GM21619 (cell line): ENCODE data around the gene AHRR.
"Not testable (repeated sequence)": the region's sequence is repeated elsewhere in the genome, so short reads cannot be mapped to it uniquely, and the experiment has no call there.

Experiments
- ATAC-seq: cut with Tn5 transposase; IDR thresholded peaks from one replicate; pipeline ENCODE4 v1.9.1; 2021; ENCODE audit not compliant: unreplicated experiment

The AHRR gene

DNA sequence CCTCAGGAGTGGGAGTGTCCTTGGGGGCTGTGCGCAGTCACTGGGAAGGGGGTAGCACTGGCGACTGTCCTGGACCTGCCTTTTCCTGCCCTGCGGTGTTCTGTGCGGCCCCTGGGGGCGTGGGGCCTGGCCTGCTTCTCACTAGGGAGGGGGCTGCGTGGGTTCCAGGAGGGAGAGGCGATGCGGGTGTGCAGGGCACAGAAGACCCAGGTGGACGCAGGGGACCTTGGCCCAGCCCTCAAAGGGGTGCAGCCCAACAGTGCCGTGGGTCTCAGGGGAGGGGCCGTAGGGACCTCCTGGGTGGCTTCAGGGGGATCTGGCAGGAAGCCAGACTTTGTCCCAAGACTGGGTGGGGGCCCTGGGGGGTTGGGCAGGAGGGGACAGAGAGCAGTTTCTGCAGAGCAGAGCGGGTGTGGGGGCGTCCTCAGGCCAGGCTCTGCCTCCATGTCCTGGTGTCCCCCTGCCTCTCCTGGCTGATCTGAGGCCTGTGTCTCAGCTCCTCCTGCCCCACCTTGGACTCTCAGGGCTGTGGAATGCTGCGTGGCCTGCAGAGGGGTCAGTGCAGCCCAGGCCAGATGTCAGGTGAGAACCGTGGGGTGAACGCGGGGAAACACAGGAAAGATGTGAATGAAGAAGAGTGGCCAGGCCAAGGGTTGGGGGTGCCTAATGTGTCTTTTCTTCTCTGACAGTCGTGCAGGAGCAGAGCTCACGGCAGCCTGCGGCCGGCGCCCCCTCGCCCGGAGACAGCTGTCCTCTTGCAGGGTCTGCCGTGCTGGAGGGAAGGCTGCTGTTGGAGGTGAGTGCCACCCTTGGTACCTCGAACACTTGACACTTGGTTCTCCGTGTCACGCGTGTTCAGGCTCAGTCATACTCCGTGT is 54.6 kb downstream of the AHRR start:
- ATAC-seq: no peak

DNA sequence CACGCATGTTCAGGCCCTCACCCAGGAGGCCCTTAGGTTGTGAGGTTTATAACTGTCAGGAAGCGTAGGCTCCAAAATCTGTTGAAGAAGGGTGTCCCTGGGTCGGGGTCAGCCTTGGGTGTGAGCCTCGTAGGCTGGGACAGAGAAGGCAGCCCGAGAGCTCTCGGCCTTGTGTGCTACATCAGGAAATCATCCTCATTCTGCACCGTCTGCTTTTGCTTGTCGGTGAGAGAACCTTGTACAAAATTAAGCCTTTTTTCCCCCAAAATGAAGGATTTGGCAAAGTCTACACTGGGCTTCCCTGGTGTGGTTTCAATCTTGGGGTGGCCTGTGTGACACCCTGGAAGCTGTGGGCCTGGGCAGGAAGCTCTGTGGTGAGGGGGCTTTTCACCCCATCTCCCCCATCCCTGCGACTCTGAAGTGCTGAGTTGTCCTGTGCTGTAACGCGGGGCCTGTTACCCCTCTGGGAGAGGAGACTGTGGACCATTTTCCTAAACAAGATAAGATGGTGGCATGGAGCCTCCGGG is 55.3 kb downstream of the AHRR start:
- ATAC-seq: no peak

DNA sequence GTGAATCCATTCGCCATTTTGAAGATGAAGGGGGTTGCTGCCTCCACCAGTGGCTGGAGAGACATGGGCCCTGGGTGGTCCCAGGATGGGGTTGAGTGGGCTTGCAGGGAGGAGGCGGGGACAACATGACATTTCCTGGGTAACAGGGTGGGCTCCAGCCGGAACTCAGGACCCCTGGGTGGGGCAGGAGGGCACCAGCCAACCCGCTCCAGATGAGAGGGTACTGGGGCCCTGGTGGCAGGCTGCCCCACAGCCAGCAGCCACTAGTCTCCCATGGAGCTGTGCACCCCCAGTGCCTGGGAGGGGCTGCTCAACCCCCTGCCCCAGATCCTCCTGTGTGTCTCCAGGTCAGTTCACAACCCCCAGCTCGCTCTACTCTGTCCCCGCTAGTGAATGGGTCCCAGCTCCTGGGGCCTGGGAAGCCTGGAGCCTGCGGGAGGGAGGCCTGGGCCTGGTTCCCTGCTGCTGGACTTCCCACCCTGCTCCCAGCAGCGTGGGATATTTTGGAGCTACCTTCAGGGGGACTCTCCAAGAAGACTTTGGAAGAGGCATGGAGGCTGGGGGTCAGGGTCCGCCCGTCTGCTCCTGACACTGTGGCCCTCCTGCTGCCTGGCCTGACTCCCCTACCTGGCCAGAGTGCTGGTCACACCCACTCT is 55.9 kb downstream of the AHRR start:
- no peak for ATAC-seq

DNA sequence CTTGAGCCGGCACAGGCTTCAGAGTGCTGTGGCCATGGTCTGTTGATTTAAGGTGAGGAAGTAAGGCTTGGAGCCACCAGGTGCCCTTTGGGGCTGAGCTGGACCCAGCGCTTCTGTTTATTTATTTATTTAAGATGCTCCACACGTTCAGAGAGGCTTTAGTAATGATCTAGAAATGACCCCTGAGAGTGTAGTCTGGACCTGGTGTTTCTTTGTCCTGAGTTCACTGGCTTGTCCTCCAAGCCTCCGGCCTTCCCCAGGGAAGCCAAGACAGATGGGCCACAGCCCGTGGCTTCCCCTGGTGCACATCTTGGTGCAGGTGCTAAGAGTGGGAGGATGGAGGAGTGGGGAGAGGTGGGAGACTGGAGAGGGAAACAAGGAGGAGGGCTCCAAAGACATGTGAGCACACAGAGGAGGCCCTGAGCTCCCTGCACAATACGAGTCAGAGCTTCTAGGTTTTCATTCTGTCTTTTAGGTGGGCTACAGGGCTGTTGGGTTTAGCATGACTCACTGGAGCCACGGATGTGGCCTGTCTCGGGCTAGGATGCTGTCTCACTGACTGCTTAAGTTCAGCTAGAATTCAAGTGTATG is 56.9 kb downstream of the AHRR start:
- ATAC-seq: no peak

DNA sequence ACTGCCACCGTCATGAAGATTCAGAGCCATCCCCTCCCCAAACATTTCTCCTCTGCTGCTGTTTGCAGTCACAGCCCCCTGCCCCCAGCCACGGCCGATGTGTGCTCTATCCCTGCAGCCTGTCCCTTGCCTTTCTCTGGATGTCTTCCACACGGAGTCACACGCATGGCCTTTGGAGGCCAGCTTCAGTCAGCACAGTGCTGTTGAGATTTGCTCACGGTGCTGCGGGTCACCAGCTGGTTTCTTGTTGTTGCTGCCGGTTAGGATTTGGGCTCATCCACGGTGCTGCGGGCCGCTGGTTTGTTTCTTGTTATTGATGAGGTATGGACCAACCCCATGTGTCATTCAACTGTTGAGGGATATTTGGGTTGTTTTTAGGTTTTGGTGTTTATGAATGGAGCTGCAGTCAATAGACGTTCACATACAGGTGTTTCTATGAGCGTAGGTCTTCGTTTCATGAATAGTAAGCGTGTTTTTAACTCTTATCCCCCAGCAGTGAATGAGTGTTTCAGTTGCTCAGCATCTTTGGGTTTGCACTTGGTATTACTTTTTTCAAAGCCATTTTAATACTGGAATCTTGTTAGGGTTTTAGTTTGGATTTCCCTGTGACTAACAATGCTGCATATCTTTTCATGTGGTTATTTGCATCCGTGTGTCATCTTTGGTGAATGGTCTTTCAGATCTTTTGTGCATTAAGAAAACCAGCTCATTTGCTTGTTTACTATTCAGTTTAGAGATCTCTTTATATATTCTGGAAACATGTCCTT is 57.6 kb downstream of the AHRR start:
- ATAC-seq: no peak

DNA sequence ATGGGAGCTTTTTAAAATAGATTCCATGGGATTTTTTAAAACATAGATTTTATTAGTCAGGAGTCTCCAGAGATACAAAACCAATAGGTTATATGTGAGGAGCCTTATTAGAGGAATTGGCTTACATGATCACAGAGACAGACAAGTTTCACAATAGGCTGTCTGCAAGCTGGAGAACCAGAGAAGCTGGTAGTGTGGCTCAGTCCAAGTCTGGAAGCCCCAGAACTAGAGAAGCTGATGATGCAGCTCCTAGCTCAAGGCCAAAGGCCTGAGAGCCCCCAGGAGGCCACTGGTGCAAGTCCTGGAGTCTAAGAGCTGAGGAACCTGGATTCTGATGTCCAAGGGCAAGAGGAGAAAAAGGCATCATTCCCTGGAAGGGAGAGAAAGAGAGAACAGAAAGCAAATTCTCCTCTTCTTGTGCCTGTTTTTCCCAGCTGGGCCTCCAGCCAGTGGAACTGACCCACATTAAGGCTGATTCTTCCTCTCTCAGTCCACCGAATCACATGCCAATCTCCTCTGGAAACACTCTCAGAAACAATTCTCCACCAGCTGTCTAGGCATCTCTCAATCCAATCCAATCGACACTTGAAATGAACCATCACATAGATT is 59.3 kb downstream of the AHRR start:
- ATAC-seq: no peak

DNA sequence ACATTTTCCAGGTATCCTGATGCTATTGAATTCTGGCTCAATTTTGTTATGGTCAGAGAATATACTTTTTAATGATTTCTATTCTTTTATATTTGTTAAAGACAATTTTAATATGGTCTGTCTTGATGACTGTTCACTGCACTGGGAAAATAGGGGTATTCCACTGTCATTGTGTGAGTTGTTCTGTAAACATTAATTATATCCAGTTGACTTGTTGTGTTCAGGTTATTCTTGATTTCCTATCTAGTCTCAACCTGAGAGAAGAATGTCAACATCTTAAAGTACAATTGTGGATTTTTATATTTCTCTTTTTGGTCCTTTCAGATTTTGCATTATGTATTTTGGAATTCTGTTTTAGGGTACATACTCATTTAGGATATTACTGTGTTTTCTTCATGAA is 61.6 kb downstream of the AHRR start:
- ATAC-seq: no peak

DNA sequence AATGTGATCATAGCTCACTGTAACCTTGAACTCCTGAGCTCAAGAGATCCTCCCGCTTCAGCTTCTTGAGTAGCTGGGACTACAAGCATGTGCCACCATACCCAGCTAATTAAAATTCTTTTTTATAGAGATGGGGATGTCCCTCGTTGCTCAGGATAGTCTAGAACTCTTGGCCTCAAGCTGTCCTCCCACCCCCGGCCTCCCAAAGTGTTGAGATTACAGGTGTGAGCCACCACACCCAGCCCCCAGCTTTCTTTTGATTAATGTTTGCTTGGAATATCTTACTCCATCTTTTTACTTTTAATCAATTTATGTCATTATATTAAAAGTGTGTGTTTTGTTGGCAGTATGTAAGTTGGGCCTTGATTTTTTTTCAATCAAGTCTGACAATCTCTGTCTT is 62.1 kb downstream of the AHRR start:
- no peak for ATAC-seq

DNA sequence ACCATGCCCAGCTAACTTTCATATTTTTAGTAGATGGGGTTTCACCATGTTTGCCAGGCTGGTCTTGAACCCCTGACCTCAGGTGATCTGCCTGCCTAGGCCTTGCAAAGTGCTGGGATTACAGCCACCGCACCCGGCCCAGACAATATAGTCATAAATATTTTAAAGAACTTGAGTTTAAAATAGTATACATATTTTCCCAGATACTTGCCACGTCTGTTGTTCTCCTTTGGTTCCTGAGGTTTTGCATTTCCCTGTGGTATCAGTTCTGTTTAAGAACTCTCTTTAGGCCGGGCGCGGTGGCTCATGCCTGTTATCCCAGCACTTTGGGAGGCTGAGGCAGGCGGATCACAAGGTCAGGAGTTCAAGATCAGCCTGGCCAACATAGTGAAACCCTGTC is 63.1 kb downstream of the AHRR start:
- ATAC-seq: not testable (repeated sequence)

DNA sequence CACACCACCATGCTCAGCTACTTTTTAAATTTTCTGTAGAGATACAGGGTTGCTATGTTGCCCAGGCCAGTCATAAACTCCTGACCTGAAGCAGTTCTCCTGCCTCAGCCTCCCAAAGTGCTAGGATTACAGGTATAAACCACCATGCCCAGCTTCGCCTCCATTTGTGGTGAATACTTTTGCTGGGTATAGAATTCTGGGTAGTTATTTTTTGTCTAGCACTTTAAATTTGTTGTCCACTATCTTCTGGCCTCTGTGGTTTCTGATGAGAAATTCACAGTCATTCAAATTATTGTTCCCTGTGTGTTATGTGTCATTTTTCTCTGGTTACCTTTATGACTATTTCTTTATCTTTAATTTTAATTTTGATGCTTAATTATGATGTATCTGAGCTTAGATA is 63.8 kb downstream of the AHRR start:
- no peak for ATAC-seq

DNA sequence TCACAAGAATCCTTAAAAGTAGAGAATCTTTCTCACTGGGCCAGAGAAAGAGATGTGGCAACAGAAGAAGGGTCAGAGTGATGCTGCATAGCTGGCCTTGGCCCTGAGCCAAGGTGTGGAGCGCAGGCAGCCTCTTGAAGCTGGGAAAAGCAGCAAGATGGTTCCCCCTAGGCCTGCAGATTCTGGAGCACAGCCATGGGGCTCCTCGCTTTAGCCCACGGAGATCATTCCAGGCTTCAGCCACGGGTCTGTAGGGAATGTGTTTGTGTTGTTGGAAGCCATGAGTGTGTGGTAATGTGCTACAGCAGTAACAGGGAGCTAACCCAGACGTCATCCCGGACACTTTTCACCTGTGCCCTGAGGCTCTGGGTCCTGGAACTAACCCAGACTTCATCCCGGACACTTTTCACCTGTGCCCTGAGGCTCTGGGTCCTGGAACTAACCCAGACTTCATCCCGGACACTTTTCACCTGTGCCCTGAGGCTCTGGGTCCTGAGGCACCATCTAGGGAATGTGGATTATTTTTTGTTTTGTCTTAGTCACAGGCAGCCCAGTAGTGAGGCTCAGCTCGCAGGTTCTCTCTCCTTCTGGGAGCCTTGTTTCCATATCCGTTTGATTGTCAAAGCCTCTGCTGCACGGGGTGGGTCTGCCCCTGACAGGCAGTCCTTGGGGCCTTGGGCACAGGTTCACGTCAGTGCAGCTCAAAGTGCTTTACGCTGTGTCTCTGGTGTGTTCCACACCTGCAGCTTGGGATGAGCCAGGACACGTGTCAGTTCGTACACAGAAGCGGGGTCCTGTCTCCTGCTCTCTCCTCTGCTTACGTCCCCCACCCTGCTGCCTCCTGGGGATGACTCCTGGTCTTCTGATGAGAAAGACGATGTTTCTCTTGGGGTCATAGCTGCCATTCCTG is 65.2 kb downstream of the AHRR start:
- no peak for ATAC-seq

DNA sequence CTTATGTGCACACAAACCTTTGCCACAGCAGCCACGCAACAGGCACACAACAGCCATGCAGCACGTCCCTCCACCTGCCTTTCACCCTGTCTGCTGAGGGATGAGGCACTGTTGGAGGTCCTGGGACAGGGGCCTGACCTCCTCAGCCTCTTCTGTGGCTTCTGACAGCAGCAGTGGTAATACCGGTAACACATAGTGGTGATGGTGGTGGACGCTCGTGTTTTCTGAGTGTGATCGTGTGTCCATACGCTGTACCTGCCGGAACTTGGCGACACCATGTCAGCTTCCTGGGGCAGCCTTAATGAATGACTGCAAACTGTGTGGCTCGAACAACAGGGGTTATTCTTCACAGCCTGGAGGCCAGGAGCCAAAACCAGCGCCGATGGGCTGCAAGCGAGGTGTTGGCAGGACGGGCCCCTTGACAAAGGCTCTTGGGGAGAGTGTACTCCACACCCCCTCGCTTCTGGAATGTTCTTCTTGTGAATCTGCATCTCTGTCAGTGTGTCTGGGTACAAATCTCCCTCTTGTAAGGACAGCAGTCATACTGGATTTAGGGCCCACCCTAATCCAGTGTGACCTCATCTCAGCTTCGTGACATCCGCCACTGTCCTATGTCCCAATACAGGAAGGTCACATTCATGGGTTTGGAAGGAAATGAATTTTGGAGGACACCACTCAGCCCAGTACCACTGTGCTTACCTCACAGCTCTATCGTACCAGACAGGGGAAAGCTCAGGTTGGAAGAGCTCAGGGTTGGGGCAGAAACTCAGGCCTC is 66.2 kb downstream of the AHRR start:
- no peak for ATAC-seq

DNA sequence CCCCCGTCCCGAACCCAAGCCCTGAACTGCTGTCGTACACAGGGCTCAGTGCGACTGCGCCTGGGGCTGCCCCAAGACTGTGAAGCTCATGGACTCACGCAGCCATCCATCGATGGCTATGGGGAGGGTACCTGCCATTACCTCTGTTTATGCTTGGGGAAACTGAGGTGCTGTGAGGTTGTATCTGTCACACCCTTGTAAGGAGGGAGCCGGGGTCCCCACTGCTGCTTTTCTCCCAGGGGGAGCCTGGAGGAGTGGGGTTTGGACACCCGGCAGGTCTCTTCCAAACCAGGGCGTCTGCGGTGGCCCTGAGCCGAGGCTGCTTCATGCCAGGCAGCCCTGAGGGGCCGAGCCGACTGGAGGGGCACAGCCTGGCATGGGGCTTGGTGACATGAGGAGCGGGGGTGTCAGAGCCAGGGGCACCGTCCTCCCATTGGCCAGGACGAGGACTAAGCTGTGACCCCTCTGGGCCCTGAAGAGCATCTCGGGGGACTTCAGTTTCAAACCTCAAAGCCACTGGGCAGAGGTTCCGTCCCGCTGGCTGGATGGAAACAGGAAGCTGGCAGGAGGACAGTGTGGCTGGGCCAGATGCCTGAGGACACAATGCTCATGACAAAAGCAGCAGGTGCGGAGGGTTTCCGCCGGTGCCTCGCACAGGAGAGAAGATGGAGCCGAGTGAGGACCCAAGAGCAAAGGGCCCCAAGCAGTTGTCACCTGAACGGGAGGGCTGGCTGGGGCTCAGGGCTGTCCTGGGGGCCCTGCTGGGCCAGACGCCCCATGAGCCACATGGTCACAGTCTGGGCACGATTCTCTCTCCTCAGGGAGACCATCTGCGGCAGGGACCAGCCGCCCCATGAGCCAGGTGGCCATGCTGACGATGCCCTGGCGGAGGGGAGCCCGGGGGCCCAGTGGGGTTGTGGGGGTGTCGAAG is 67.0 kb downstream of the AHRR start:
- ATAC-seq: no peak

DNA sequence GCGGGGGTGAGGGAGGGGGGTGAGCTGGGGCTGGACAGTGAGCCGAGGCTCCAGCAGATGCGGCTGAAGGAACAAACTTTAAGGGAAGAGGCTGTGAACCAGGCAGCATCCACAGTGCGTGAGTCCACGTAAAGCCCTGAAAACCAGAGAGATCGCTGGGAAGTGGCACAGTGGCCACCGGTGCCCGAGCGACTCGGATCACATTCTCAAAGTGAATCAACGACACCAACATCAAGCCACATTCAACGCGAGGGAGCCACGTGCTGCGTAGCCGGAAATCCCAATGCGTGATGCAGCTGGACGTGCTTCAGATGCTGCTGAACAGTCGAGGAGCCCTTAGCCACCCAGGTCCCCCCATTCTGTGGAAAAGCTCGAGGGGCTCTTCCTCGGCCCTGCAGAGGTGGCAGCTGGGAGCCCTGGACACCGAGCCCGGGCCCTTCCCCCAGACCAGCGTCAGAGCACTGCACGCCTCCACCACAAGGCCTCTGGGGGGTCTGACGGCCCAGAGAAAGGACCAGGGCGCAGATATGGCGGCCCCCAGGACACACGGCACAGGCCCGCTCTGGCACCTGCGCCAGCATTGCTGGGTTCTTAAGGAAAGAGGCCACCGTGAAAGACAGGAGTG is 67.8 kb downstream of the AHRR start:
- ATAC-seq: no peak

DNA sequence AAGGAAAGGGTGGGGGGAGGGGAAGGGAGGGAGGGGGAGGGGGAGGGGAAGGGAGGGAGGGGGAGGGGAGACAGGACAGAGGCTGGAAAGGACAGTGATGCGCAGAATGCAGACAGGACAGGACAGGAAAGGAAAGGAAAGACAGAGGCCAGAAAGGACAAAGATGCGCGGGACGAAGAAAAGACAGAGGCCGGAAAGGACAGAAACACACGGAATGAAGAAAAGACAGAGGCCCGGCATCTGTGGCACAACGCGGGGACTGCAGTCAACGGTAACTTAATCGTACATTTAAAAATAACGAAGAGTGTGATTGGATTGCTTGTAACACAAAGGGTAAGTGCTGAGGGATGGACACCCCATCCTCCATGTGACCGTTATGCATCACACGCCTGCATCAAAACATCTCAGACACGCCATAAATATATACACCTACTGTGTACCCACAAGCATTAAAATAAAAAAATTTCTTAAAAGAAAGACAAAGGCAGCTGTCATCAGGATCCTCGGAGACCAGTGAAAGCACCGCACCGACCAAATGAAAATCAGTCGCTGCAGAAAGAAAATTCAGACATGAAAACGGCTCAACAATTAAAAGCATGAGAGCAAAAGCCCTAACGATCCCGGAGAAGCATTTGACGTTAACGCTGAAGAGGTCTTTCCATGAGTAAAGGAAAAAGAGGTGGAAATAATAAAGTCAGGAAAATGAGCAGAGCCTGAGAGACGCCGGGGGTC is 68.5 kb downstream of the AHRR start:
- ATAC-seq: no peak

DNA sequence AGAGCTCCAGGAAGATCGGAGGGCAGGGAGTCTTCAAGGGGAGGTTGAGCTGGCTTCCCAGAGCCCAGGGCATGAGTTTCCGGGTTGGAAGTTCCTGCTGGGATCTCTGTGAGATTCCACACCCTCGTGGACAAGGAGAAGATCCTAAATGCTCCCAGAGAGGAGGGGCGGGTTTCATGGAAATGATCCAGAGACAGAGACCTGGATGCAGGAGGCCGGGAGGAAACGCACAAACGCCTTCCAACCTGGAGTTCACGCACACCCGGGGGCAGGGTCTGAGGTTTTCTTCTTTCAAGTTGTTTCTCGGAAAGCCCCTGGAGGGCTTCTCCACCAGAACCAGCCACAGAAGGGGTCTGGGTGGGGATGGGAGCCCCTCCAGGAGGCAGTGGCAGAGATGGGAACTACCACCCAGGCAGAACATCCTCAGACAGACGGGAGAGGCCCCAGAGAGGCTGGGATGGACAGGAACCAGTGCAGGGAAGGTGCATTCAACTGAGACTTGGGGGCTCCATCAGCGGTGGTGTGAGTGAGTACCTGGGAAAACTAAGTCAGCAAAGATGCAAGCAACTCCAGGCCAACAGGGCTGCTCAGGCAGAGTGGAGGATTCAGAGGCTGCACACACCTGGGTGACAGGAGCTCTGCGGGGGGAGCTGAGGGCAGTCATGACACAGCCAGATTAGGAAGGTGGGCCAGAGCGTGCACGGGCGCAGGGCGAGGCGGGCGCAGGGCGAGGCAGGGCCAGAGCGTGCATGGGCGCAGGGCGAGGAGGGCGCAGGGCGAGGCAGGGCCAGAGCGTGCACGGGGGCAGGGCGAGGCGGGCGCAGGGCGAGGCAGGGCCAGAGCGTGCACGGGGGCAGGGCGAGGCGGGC is 69.3 kb downstream of the AHRR start:
- no peak for ATAC-seq
